Measurements from ENCODE around the gene SHISAL2A.
A peak's percentile ranks its signal among the peaks of the same experiment; 100 is the strongest.

SHISAL2A gene

DNA sequence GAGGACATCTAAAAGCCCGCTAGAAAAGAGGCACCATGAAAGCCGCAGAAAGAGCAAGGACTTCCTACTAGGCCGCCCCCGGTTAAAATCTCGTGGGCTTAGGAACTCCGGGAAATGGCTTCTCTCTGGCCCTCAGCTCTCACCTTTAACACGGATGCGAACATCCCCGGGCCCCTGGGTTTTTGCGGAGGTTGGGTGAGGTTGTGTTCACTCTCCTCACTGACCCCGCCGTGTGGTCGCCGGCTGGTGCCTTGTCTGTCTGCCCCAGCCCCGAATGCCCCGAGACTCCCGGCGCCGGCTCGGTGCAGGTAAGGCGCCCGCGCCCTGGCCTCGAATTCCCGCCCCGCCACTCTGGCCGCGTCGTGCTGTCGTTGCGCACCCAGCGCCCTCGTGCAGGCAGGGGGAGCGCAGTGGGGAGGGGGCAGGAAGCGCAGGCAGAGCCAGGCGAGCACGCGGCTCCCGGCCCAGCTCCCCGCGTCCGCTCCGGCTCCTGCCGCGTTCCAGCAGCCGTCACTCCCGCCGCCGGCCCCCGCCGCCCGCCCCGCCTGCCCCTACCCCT lies at the start of gene SHISAL2A:
Gene SHISAL2A (plus strand): TSS at position 437 of the 559 bp plus-strand sequence. CDS start 326 bp downstream, outside the sequence.
- H3K27ac ChIP-seq = no peak within 1 kb of the TSS
- TF ChIP-seq, protein P1, sequence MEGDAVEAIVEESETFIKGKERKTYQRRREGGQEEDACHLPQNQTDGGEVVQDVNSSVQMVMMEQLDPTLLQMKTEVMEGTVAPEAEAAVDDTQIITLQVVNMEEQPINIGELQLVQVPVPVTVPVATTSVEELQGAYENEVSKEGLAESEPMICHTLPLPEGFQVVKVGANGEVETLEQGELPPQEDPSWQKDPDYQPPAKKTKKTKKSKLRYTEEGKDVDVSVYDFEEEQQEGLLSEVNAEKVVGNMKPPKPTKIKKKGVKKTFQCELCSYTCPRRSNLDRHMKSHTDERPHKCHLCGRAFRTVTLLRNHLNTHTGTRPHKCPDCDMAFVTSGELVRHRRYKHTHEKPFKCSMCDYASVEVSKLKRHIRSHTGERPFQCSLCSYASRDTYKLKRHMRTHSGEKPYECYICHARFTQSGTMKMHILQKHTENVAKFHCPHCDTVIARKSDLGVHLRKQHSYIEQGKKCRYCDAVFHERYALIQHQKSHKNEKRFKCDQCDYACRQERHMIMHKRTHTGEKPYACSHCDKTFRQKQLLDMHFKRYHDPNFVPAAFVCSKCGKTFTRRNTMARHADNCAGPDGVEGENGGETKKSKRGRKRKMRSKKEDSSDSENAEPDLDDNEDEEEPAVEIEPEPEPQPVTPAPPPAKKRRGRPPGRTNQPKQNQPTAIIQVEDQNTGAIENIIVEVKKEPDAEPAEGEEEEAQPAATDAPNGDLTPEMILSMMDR (IDR thresholded peaks at IDR 0.05) = peak; percentile 8; the same call in 1 of the 2 replicates
- no peak for TF ChIP-seq ZFX (IDR thresholded peaks at IDR 0.05; ENCODE audit: borderline replicate concordance)

DNA sequence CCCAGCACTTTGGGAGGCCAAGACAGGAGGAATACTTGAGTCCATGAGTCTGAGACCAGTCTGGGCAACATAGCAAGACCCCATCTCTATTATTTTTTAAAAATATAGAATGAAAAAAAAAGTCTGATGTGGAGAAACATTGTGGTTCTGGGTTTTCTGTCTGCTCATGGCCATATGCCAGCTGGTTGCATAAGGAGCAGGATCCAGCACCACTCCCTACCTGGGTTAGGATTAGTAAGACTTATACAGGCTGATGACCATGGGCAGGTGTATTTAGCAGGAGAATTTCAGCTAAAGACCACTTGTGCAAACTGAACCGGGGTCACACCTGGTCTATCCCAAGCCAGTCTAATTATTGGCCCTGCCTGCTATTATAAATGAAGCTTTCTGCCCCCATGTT lies 47.5 kb upstream of the SHISAL2A start:
- TF ChIP-seq ZFX (IDR thresholded peaks at IDR 0.05; ENCODE audit: borderline replicate concordance) = no peak
- TF ChIP-seq, protein P1 (IDR thresholded peaks at IDR 0.05) = no peak
- H3K27ac ChIP-seq = no peak overlapping the region

DNA sequence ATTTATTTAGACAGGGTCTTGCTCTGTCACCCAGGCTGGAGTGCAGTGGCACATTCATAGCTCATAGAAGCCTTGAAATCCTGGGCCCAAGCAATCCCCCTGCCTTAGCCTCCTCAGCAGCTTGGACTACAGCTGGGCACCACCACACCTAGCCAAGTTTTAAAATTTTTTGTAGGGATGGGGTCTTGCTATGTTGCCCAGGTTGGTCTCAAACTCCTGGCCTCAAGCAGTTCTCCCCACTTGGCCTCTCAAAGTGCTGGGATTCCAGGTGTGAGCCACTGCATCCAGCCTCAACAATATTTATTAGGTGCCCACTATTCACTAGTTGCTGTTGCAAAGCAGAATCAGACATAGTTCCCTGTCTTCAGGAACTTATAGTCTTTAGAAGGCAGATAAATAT lies 44.9 kb upstream of the SHISAL2A start:
- H3K27ac ChIP-seq = no peak overlapping the region
- TF ChIP-seq ZFX (IDR thresholded peaks at IDR 0.05; ENCODE audit: borderline replicate concordance) = no peak
- TF ChIP-seq, protein P1 (IDR thresholded peaks at IDR 0.05) = no peak

DNA sequence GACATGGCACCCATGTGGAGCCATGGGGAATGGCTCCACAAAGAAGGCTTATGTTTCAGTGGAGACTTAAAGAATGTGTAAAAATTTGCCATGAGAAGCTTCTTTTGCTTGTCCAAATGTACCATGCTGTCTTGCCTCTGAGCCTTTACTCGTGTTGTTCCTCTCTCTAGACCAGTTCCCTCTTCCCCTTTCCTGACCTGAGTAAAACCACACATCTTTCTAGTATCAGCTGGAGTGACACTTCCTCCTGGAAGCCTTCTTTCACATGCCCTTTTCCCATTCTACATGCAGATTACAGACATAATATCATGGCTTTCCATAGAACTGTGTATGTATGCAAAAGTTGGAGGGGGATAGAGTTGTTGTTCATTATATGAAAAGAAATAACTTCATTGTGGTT lies 44.4 kb upstream of the SHISAL2A start:
- no peak overlapping the region for H3K27ac ChIP-seq
- TF ChIP-seq, protein P1 (IDR thresholded peaks at IDR 0.05) = no peak
- TF ChIP-seq ZFX (IDR thresholded peaks at IDR 0.05; ENCODE audit: borderline replicate concordance) = no peak

DNA sequence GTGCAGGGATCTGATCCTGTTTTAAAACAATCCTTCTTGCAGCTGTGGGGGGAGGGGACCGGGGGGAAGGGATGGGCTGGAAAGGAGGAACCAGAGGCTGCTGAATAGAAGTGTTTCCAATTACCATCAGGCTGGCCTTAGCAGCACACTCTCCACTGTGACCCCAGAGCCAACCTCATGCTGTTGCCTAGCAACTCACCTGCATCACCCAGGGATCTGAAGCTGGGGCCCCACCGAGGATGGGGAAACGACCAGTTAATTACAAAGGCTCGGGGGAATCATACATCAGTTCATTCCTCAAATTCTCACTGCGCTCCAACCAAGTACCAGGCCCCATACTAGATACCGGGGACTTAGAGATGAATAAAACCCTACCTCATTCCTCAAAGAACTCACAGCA lies 42.7 kb upstream of the SHISAL2A start:
- no peak overlapping the region for H3K27ac ChIP-seq
- TF ChIP-seq ZFX (IDR thresholded peaks at IDR 0.05; ENCODE audit: borderline replicate concordance) = no peak
- TF ChIP-seq, protein P1 (IDR thresholded peaks at IDR 0.05) = no peak

DNA sequence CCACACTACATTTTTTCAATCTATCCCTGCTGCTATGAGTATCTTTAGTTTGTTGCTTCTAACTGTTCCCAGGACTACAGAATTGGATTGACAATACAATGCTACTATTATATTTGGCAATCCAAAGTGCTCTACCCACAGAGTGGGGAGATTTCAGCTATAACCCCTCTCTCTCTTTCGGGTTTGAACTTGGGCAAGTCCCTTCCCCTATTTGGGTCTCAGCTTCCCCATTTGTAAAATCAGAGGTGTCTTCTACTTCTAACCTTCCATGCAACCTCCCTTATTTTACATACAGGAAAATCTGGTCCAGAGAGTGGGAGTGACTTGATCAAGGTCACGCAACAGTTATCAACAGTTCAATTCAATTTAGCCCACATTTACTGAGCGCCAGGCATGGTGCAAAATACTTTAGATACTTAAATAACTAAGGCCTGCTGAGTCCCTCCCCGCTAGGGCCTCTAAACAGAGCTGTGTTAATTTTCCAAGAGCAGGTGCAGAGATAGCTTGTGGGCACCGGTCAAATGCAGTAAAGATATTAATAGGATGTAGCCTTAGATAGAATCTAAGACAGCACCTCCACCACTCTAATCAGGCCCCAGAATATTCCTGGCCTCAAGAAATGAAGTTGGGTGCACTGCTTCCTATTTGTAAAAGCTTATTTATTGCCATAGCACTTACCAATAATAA lies 40.2 kb upstream of the SHISAL2A start:
- no peak for TF ChIP-seq ZFX (IDR thresholded peaks at IDR 0.05; ENCODE audit: borderline replicate concordance)
- TF ChIP-seq, protein P1 (IDR thresholded peaks at IDR 0.05) = no peak
- no peak overlapping the region for H3K27ac ChIP-seq

DNA sequence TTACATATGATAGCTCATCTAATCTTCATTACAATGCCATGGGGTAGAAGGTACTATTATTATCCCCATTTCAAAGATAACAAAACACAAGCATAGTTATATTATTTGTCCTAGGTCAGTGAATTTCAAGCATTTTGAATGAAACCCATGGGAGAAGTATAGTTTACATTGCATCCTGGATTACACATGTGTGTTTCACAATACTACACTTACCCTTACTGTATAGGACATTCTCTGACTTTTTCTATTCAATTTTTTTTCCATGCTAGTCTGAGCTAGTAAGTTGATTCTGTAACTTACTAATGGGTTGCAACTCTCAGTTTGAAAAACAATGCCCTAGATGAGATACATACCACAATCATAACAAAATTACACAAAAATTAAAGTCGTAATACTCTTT lies 39.5 kb upstream of the SHISAL2A start:
- no peak for TF ChIP-seq ZFX (IDR thresholded peaks at IDR 0.05; ENCODE audit: borderline replicate concordance)
- TF ChIP-seq, protein P1 (IDR thresholded peaks at IDR 0.05) = no peak
- H3K27ac ChIP-seq = no peak overlapping the region

Measured in 22Rv1 (cell line).